Activated T-cell treated with anti-CD3 and anti-CD28 coated beads, Interleukin-2, amount 50 U/mL, for 24 hours (primary cell): ENCODE results near the gene CASK.
A peak's percentile ranks its signal among the peaks of the same experiment; 100 is the strongest.

Experiments
- DNase-seq: peaks from one replicate; pipeline ENCODE4 v3.0.0-alpha.2; 2020
- H3K27ac Mint-ChIP-seq: 2 replicates; pipeline ENCODE4 v1.8.0; 2020; ENCODE audit warnings: mild to moderate bottlenecking, mixed read lengths
- H3K27me3 Mint-ChIP-seq: 2 replicates; pipeline ENCODE4 v1.8.0; 2020; ENCODE audit warnings: mixed read lengths
- H3K36me3 Mint-ChIP-seq: 2 replicates; pipeline ENCODE4 v1.8.0; 2020; ENCODE audit warnings: low read depth, mixed read lengths
- H3K4me1 Mint-ChIP-seq: 2 replicates; pipeline ENCODE4 v1.8.0; 2020; ENCODE audit warnings: low read depth, mixed read lengths
- H3K4me3 Mint-ChIP-seq: 2 replicates; pipeline ENCODE4 v1.8.0; 2020; ENCODE audit warnings: mild to moderate bottlenecking, moderate library complexity, mixed read lengths
- H3K9me3 Mint-ChIP-seq: 2 replicates; pipeline ENCODE4 v1.8.0; 2020; ENCODE audit warnings: mixed read lengths

CASK gene

GRCh38 chrX:41604766-41605543, 318.4 kb downstream of the CASK start:
- Mint-ChIP-seq H3K27me3 (peaks cover 33% of the 10 kb centered on the region), H3K36me3 (peaks cover 20% of the 10 kb centered on the region), H3K27ac (peak overlapping the region; percentile 33), H3K4me1 (no peaks in the 10 kb centered on the region), H3K4me3 (no peak overlapping the region), H3K9me3 (no peaks in the 10 kb centered on the region)
- DNase-seq: no peak

GRCh38 chrX:41604177-41604576, 319.2 kb downstream of the CASK start:
- no peak for DNase-seq
- peaks cover 15% of the 10 kb centered on the region for H3K36me3 Mint-ChIP-seq
- no peaks in the 10 kb centered on the region for H3K4me1 Mint-ChIP-seq
- H3K27ac Mint-ChIP-seq: no peak overlapping the region
- H3K4me3 Mint-ChIP-seq: no peak overlapping the region
- peaks cover 28% of the 10 kb centered on the region for H3K27me3 Mint-ChIP-seq
- no peaks in the 10 kb centered on the region for H3K9me3 Mint-ChIP-seq

GRCh38 chrX:41603596-41603995, 319.8 kb downstream of the CASK start:
- no peak for DNase-seq
- Mint-ChIP-seq H3K27me3 (peaks cover 28% of the 10 kb centered on the region), H3K4me1 (no peaks in the 10 kb centered on the region), H3K36me3 (peaks cover 14% of the 10 kb centered on the region), H3K9me3 (no peaks in the 10 kb centered on the region), H3K4me3 (no peak overlapping the region), H3K27ac (no peak overlapping the region)

- no peaks in the 10 kb centered on the region for H3K4me1 Mint-ChIP-seq
- H3K4me3 Mint-ChIP-seq: no peak overlapping the region
- no peak overlapping the region for H3K27ac Mint-ChIP-seq
- DNase-seq: no peak
- no peaks in the 10 kb centered on the region for H3K9me3 Mint-ChIP-seq
- H3K36me3 Mint-ChIP-seq: peaks cover 11% of the 10 kb centered on the region
- peaks cover 24% of the 10 kb centered on the region for H3K27me3 Mint-ChIP-seq
These were observed 320.5 kb downstream of the CASK start for GRCh38 chrX:41602816-41603345.

- H3K27me3 Mint-ChIP-seq: peaks cover 23% of the 10 kb centered on the region
- H3K9me3 Mint-ChIP-seq: no peaks in the 10 kb centered on the region
- no peak for DNase-seq
- peaks cover 5% of the 10 kb centered on the region for H3K36me3 Mint-ChIP-seq
- H3K4me3 Mint-ChIP-seq: no peak overlapping the region
- no peak overlapping the region for H3K27ac Mint-ChIP-seq
- H3K4me1 Mint-ChIP-seq: peaks cover 9% of the 10 kb centered on the region
These were observed 323.1 kb downstream of the CASK start for GRCh38 chrX:41600291-41600690.

GRCh38 chrX:41599507-41599906, 323.8 kb downstream of the CASK start:
- peaks cover 9% of the 10 kb centered on the region for H3K4me1 Mint-ChIP-seq
- no peaks in the 10 kb centered on the region for H3K9me3 Mint-ChIP-seq
- peaks cover 21% of the 10 kb centered on the region for H3K27me3 Mint-ChIP-seq
- no peak overlapping the region for H3K4me3 Mint-ChIP-seq
- no peak overlapping the region for H3K27ac Mint-ChIP-seq
- peaks cover 4% of the 10 kb centered on the region for H3K36me3 Mint-ChIP-seq
- DNase-seq: no peak

GRCh38 chrX:41596596-41596995, 326.8 kb downstream of the CASK start:
- no peak for DNase-seq
- H3K27ac Mint-ChIP-seq: no peak overlapping the region
- no peaks in the 10 kb centered on the region for H3K9me3 Mint-ChIP-seq
- H3K4me3 Mint-ChIP-seq: no peak overlapping the region
- peaks cover 23% of the 10 kb centered on the region for H3K27me3 Mint-ChIP-seq
- no peaks in the 10 kb centered on the region for H3K36me3 Mint-ChIP-seq
- peaks cover 9% of the 10 kb centered on the region for H3K4me1 Mint-ChIP-seq

GRCh38 chrX:41594634-41595033, 328.7 kb downstream of the CASK start:
- no peak overlapping the region for H3K4me3 Mint-ChIP-seq
- H3K9me3 Mint-ChIP-seq: no peaks in the 10 kb centered on the region
- H3K36me3 Mint-ChIP-seq: no peaks in the 10 kb centered on the region
- H3K27me3 Mint-ChIP-seq: peaks cover 24% of the 10 kb centered on the region
- no peak overlapping the region for H3K27ac Mint-ChIP-seq
- no peak for DNase-seq
- peaks cover 12% of the 10 kb centered on the region for H3K4me1 Mint-ChIP-seq

- peaks cover 20% of the 10 kb centered on the region for H3K27me3 Mint-ChIP-seq
- H3K9me3 Mint-ChIP-seq: no peaks in the 10 kb centered on the region
- H3K4me1 Mint-ChIP-seq: peaks cover 11% of the 10 kb centered on the region
- no peak overlapping the region for H3K27ac Mint-ChIP-seq
- no peak overlapping the region for H3K4me3 Mint-ChIP-seq
- H3K36me3 Mint-ChIP-seq: no peaks in the 10 kb centered on the region
- DNase-seq: no peak
These were observed 331.4 kb downstream of the CASK start for GRCh38 chrX:41591906-41592305.

- H3K27me3 Mint-ChIP-seq: peaks cover 17% of the 10 kb centered on the region
- H3K4me3 Mint-ChIP-seq: no peak overlapping the region
- H3K4me1 Mint-ChIP-seq: peaks cover 4% of the 10 kb centered on the region
- no peak for DNase-seq
- no peak overlapping the region for H3K27ac Mint-ChIP-seq
- H3K9me3 Mint-ChIP-seq: no peaks in the 10 kb centered on the region
- peaks cover 4% of the 10 kb centered on the region for H3K36me3 Mint-ChIP-seq
These were observed 332.7 kb downstream of the CASK start for GRCh38 chrX:41590641-41591040.

- Mint-ChIP-seq H3K4me1 (peaks cover 4% of the 10 kb centered on the region), H3K9me3 (no peaks in the 10 kb centered on the region), H3K27ac (no peak overlapping the region), H3K27me3 (peaks cover 20% of the 10 kb centered on the region), H3K4me3 (no peak overlapping the region), H3K36me3 (peaks cover 5% of the 10 kb centered on the region)
- DNase-seq: no peak
These were observed 333.6 kb downstream of the CASK start for GRCh38 chrX:41589634-41590270.

GRCh38 chrX:41588271-41588670, 335.1 kb downstream of the CASK start:
- Mint-ChIP-seq H3K36me3 (peaks cover 8% of the 10 kb centered on the region), H3K4me1 (peaks cover 4% of the 10 kb centered on the region), H3K27me3 (peaks cover 24% of the 10 kb centered on the region), H3K4me3 (no peak overlapping the region), H3K9me3 (no peaks in the 10 kb centered on the region), H3K27ac (no peak overlapping the region)
- no peak for DNase-seq

GRCh38 chrX:41580423-41581064, 342.8 kb downstream of the CASK start:
- Mint-ChIP-seq H3K4me3 (peak overlapping the region; percentile 18), H3K27ac (no peak overlapping the region)

GRCh38 chrX:41563876-41564275, 359.5 kb downstream of the CASK start:
- Mint-ChIP-seq H3K4me3 (no peak overlapping the region), H3K4me1 (peaks cover 38% of the 10 kb centered on the region), H3K27ac (peak overlapping the region; percentile 31), H3K9me3 (no peaks in the 10 kb centered on the region), H3K27me3 (peaks cover 39% of the 10 kb centered on the region), H3K36me3 (peaks cover 19% of the 10 kb centered on the region)
- no peak for DNase-seq

More at GRCh38 chrX:41580423-41581064, 342.8 kb downstream of the CASK start:
- Mint-ChIP-seq H3K9me3 (no peaks in the 10 kb centered on the region), H3K4me1 (peaks cover 3% of the 10 kb centered on the region), H3K36me3 (peaks cover 36% of the 10 kb centered on the region), H3K27me3 (peaks cover 26% of the 10 kb centered on the region)
- no peak for DNase-seq

GRCh38 chrX:41561045-41561444, 362.3 kb downstream of the CASK start:
- H3K4me1 Mint-ChIP-seq: peaks cover 57% of the 10 kb centered on the region
- peaks cover 42% of the 10 kb centered on the region for H3K27me3 Mint-ChIP-seq
- no peak overlapping the region for H3K4me3 Mint-ChIP-seq
- no peak for DNase-seq
- no peaks in the 10 kb centered on the region for H3K9me3 Mint-ChIP-seq
- H3K36me3 Mint-ChIP-seq: peaks cover 7% of the 10 kb centered on the region
- peak overlapping the region; percentile 59 for H3K27ac Mint-ChIP-seq
